M059J (cell line): ENCODE results near the gene SPNS1. TPM values are rescaled to one million over a fixed set of nuclear protein-coding genes. Genes with fewer than 3 reads are reported as not detected.
"Not testable (repeated sequence)": the region's sequence is repeated elsewhere in the genome, so short reads cannot be mapped to it uniquely, and the experiment has no call there.

Source experiments
- DNase-seq: peaks from one replicate; pipeline ENCODE4 v3.0.0-alpha.2; 2012; ENCODE audit warnings: low read depth
- total RNA-seq: library from RNA; depleted of rRNA; stranded (reverse); fragments of >200 nt; shearing (Covaris generic); gene quantifications from 2 replicates; pipeline ENCODE4 v1.2.3, GENCODE V29; 2014; rRNA removed

SPNS1 gene
- total RNA-seq, result 28.8 and 48.7 TPM in 2 replicates

DNA sequence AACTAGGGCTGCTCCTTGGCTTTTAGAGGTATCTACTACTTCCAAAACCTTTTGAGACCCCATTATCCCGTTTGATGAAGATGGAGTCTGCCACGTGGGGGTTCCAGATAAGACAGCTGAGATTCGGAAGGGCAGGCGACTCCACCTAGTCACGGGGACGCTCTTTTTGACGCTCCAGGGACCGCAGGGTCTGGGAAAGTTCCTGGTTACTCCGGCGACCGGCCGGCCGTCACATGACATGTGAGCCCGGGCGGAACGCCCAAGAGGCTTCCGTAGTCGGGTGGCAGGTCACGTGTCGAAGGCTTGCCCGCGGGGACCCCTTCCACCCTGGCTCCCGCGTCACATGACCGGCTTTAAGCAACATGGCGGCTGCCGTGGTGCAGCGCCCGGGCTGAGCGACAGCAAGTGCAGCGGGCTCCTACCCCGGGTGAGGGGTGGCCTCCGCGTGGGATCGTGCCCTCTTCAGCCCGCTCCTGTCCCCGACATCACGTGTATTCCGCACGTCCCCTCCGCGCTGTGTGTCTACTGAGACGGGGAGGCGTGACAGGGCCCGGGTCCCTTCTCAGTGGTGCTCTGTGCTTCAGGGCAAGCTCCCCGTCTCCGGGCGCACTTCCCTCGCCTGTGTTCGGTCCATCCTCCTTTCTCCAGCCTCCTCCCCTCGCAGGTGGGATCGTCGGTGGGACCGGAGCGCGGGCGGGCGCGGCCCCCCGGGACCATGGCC is at the start of gene SPNS1:
TSS of gene SPNS1 (plus strand) at position 342 of the 721 bp plus-strand sequence. CDS start at position 716, 374 bp downstream.
- DNase-seq, result peak; percentile 96

GRCh38 chr16:28925386-28926228 is 49.0 kb upstream of the SPNS1 start:
- peak; percentile 83 for DNase-seq

DNA sequence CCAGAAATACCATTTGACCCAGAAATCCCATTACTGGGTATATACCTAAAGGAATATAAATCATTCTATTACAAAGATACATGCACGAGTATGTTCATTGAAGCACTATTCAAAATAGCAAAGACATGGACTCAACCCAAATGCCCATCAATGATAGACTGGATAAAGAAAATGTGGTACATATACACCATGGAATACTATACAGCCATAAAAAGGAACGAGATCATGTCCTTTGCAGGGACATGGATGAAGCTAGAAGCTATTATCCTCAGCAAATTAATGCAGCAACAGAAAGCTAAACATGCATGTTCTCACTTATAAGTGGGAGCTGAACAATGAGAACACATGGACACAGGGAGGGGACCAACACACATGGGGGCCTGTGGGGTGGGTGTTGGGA is 48.3 kb upstream of the SPNS1 start:
- DNase-seq, result not testable (repeated sequence)

DNA sequence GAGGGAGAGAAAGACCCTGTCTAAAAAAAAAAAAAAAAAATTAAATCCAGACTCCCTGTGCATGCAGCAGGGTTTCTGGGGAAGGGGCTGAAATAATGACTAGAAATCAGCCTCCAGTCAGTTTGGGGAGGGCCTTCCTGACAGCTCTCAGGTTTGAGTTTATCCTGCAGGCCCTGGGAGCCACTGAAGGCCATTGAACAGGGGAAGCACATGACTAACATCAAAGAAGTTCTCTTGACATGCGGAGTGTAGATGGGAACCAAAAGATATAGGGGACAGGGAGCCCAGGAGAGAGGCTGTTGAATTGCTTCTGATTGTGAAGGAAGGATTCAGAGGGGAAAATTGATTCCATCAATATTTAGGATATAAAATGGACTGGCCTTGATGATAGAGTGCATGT is 46.8 kb upstream of the SPNS1 start:
- no peak for DNase-seq

DNA sequence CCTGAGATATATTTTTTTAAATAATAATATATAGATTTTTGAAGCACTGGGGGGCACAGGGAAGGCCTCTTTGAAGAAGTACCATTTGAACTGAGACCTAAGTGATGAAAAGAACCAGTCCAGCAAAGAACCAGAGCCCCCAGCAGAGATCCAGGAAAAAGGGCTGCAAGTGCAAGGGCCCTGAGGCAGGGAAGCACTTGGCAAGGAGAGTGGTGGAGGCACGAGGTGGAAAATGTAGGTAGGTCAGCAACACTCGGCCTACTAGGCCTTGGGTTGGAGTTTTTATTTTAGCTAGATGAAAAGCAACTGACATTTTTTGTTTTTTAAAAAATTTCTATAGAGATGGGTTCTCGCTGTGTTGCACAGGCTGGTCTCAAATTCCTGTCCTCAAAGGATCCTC is 44.4 kb upstream of the SPNS1 start:
- no peak for DNase-seq

DNA sequence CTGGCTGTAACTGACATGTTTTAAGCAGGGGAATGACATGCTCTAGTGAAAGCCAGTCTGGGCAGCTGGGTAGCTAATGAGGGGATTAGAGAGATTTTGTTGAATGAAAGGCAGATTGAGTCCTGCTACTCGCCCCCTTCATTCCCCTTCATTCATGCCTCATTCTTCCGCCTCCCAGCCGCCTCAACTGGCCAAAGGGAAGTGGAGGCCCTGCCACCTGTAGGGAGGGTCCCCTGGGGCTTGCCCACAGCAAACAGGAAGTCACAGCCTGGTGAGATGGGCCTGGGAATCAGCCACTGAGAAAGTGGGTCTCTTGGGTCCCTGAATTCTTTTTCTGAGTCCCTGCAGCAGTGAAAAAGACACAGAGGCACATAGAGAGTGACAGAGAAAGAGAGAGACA is 43.9 kb upstream of the SPNS1 start:
- no peak for DNase-seq

GRCh38 chr16:28931801-28932225 is 42.8 kb upstream of the SPNS1 start, which contains the start of gene CD19:
CD19 (plus strand) TSS chr16:28931971; CDS start chr16:28932001, 30 bp downstream.
- DNase-seq, result no peak

DNA sequence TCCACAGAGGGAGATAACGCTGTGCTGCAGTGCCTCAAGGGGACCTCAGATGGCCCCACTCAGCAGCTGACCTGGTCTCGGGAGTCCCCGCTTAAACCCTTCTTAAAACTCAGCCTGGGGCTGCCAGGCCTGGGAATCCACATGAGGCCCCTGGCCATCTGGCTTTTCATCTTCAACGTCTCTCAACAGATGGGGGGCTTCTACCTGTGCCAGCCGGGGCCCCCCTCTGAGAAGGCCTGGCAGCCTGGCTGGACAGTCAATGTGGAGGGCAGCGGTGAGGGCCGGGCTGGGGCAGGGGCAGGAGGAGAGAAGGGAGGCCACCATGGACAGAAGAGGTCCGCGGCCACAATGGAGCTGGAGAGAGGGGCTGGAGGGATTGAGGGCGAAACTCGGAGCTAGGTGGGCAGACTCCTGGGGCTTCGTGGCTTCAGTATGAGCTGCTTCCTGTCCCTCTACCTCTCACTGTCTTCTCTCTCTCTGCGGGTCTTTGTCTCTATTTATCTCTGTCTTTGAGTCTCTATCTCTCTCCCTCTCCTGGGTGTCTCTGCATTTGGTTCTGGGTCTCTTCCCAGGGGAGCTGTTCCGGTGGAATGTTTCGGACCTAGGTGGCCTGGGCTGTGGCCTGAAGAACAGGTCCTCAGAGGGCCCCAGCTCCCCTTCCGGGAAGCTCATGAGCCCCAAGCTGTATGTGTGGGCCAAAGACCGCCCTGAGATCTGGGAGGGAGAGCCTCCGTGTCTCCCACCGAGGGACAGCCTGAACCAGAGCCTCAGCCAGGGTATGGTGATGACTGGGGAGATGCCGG is 42.0 kb upstream of the SPNS1 start:
- DNase-seq, result no peak

GRCh38 chr16:28933171-28933570 is 41.4 kb upstream of the SPNS1 start:
- no peak for DNase-seq

DNA sequence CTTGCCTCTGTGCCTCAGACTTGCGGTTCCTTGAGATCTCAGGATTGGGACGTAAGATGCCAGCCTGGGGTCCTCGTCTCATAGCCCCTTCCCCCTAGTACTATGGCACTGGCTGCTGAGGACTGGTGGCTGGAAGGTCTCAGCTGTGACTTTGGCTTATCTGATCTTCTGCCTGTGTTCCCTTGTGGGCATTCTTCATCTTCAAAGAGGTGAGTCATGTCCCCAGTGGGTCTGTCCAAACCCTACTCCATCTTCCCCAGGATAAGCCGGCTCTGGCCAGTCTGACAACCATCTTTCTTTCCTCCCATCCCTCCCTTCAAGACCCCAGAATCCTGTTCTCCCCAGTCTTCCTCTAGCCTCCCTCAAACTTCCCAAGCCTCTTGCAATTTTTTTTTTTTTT is 39.2 kb upstream of the SPNS1 start:
- DNase-seq, result peak; percentile 38

- no peak for DNase-seq
Observed at GRCh38 chr16:28935924-28936783, 38.4 kb upstream of the SPNS1 start.

DNA sequence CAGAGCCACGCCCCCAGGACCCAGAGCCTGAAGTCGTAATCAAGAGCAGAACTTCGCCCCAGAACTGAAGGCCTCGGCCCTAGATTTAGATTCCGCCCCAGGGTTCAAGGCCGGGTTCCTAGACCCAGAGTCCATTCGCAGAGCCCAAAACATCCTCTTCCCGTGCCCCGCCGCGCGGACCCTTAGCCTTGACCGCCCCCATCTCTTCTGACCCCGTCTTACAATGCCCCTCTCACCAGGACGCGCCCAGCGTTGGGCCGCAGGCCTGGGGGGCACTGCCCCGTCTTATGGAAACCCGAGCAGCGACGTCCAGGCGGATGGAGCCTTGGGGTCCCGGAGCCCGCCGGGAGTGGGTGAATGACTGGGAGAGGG is 37.8 kb upstream of the SPNS1 start:
- no peak for DNase-seq

GRCh38 chr16:28937222-28937876 is 37.2 kb upstream of the SPNS1 start:
- DNase-seq, result no peak

- DNase-seq, result no peak
Observed at GRCh38 chr16:28938721-28939120, 35.9 kb upstream of the SPNS1 start.

- DNase-seq, result not testable (repeated sequence)
Observed at GRCh38 chr16:28939825-28940224, 34.8 kb upstream of the SPNS1 start.

- no peak for DNase-seq
Observed at GRCh38 chr16:28943281-28943680, 31.3 kb upstream of the SPNS1 start.

- DNase-seq, result no peak
Observed at GRCh38 chr16:28946681-28947080, 27.9 kb upstream of the SPNS1 start.

- peak; percentile 100 for DNase-seq
Observed at GRCh38 chr16:28950648-28951409, 23.7 kb upstream of the SPNS1 start, which contains the start of gene NFATC2IP. NFATC2IP (plus strand) TSS chr16:28950937; CDS start chr16:28951012, 75 bp downstream.

DNA sequence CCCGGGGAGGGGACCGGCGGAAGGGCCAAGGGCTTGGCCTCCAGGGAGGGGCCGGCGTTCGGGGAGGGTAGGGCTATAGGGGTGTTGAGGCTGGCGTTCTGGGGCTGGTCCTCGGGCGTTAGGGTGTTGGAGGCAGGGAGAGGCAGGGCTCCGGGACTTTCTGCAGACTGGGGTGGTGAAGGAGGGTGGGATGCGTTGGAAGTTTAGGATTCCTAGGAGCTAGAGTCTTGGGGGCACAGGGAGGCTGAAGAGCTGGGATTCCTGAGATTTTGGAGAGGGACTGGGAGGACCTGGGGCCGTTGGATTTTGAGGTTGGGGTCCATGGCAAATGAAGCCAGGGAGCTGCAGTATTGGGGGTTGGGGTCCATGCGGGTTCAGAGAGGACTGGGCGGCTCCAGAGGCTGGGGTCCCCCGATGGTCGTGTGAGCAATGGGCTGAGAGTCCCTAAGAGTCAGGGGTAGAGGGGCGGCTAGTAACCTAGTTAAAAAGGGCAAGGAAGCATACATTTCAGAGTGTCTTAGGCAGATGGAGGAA is 23.1 kb upstream of the SPNS1 start:
- peak; percentile 33 for DNase-seq
